HG03558 (cell line): Measurements from ENCODE around the gene ANXA4.
A peak's percentile ranks its signal among the peaks of the same experiment; 100 is the strongest.
"Not testable (repeated sequence)": the region's sequence is repeated elsewhere in the genome, so short reads cannot be mapped to it uniquely, and the experiment has no call there.

Experiments
- ATAC-seq: cut with Tn5 transposase; IDR thresholded peaks from one replicate; pipeline ENCODE4 v1.9.1; 2021; ENCODE audit warnings: moderate number of reproducible peaks; ENCODE audit not compliant: unreplicated experiment; ENCODE audit errors: extremely low read depth

The ANXA4 gene

DNA sequence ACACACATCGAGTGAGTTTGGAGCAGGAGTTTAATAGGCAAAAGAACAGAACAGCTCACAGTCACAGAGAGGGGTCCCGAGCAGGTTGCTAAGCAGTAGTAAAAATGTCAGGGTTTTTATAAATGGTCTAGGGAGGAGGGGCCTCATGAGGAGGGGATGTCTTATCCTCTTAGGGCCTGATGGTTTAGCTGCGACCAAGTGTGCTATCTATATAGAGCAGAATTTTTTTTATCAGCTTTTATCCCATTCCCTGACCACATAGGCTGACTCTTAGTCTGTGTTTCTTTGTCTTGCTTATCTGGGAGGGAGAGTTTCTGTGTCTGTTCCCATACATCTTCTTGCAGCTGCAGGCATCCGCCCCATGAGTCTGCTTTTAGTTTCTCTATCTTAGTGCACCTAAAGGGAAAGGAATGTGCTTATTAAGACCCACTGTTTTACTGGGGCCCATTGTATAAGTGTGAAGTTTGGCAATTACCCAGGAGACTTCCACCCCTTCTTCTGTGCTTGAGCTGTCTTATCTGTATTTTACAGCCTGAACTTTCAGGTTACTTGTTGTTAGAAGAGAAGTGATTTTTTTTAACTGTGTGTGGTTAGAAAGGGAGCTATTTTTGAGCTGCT, 57.1 kb downstream of the ANXA4 start:
- ATAC-seq = no peak

DNA sequence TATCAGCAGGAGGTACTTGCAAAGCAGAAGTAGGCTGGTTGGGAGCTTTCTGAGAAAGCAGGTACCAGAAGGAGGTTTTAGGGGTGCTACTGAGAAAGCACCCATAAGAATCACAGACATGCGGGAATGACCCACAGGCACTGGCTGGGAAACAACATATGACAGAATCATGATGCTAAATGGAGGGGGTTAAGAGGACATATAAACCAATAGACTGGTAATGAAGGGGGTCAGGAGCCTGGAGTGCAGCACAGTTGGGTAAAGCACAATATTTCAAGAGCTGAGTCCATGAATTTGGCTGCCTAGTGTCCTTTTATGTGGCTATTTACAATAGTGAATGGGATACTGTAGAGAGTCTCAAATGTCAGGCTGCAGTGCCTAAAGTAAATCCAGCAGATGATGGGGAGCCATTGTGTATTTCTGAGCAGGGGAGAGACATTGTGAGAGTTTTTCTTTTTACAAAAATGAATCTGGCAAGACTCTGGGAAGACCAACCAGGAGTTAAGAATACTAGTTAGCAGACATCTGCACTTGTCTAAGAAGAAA, 59.9 kb downstream of the ANXA4 start:
- no peak for ATAC-seq

DNA sequence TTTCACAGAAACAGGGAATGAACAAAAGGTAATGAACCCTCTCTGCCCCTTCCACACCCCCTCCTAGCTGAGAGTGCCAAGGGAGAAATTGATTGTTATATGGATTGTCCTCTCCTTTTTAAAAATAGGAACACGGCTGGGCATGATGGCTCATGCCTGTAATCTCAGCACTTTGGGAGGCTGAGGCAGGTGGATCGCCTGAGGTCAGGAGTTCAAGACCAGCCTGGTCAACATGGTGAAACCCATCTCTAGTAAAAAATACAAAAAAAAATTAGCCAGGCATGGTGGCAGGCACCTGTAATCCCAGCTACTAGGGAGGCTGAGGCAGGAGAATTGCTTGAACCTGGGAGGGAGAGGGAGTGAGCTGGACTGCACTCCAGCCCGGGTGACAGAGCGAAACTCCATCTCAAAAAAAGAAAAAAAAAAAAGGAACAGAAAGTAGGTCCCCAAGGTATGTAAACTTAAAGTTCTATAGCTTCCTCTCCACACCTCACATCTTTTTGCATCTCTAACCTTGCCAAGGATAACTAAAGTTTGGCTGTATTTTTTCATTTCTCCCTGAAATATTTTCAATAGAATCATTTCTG, 60.9 kb downstream of the ANXA4 start:
- ATAC-seq = not testable (repeated sequence)

DNA sequence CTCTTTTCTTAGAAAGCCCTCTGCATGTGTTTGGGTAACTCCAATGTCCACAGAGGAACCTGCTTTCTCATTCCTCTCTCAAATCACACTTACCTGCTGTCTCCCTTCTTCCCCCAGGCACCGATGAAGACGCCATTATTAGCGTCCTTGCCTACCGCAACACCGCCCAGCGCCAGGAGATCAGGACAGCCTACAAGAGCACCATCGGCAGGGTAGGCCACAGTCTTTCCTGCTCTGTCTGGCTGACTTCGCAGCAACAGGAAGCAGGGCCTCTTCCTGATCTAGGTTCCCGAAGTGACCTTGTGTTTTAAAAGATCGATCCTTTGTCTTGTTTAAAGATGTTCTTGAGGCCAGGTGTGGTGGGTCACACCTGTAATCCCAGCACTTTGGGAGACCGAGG, 62.5 kb downstream of the ANXA4 start:
- no peak for ATAC-seq

DNA sequence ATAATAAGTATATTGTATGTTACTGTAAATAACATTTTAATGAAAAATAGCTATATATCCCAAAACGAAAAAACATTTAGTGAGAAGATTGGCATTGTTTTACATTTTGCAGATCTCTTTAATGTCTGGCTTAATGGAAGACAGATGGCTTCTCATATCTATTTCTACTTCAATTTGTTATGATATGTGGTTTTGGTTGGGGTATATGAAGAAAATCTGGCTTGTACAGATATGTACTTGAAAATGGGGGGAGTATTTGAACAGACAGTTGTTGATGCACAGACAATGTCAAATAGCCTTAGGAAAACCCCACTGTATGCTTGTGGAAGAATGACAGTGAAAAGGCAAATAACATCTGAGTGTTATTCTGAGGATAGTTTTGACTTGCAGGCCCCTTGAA, 64.0 kb downstream of the ANXA4 start:
- no peak for ATAC-seq

GRCh38 chr2:69807821-69808540, 66.0 kb downstream of the ANXA4 start:
- ATAC-seq = no peak

- no peak for ATAC-seq
Measured at GRCh38 chr2:69810550-69810949, 68.6 kb downstream of the ANXA4 start.

GRCh38 chr2:69811018-69811417, 69.1 kb downstream of the ANXA4 start:
- no peak for ATAC-seq

GRCh38 chr2:69811591-69811990, 69.7 kb downstream of the ANXA4 start:
- no peak for ATAC-seq

- ATAC-seq = no peak
Measured at GRCh38 chr2:69815717-69816116, 73.8 kb downstream of the ANXA4 start.

DNA sequence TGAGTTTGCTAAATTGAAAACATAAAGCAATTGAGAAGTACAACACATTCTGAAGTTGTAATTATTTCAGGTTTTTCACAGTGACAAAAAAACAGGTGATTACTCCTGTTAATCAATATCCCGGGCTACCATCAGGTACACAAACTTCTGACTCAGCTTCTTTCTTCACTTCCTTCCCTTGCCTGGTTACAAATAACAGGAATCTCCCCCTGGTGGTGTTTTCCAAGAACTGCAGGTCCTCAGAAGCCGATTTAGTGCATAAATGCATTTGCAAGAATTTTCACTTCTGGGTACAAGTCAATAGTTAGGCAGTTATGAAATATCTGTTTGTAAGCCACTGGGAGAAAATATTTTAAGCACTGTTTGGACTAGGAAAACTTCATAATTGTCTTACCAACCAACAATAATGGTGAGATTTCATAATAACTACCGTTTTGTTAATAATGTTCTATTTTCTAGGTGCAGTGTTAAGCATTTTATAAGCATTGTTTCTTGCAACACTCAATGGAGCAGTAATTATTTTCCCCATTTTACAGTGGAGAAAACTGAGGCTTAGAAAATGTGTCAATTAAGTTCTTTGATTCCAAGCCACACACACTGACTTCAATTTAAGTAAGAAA, 75.1 kb downstream of the ANXA4 start:
- ATAC-seq = no peak

DNA sequence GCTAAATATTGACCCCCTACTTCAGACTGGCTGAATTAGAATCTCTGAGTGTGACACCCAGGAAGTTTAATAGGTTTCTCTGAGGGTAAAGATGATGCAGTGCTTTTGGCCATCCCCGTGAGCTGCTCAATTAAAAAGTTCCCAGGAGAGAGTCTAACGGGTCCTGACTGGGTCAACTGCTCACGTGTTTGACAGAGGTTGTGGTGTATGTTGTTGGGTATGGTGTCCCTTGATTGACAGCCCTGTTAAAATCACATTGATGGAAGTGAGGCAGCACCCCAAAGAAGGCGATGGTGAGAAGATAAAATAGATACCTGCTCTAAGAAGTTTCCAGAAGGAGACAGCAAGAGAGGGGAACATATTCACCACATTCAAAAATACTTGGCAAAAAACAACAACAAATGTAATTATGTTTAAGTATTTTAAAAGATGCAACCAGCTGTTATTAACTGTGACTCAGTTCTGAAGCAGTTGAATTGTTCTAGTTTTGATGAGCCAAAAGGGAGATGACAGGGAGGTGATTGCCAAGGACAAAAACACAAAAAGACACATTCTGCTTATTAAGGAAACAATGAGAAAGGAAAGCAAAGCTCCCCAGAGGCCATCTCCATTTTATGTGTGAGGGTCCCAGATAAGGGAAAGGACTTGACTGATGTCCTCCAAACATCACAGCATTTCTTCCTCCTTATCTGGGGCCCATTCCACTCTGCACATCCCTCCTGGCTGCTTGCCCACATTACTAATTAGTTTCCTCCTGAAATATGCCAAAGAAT, 76.0 kb downstream of the ANXA4 start:
- no peak for ATAC-seq

DNA sequence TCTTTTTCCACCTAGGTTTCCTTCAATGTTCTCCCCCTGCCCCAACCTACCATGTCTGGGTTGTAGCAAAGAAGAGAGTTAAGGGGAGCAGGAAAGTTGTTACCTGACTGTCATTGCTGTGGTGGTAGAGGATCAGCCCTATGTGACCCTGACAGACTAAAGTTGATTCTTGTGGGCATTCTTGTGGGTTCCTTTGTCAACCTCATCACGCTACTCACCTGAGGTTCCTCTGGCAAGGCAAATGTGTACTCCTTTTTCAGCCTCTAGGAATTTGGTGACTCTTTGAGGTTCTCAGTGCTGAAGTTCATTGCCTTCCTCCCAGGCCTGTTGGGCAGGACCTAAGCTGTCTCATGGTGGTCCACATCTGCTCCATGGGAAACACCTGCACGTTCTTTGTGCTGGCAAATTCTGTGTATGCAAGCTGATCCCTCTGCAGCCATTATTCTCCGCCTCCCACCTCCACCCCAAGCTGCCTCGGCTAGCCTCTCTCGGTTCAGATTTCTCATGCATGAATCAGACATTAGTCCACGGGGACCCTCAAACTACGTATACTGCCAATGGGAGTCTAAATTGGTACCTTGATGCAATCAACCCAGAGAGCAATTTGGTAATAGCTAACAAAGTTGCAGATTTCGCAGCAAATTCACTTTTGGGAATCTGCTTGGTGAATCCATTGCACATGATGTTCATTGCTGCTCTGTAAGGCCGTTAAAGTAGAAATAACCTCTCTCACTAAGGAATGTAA, 86.0 kb downstream of the ANXA4 start:
- ATAC-seq = no peak

- ATAC-seq = no peak
Measured at GRCh38 chr2:69828938-69829255, 87.0 kb downstream of the ANXA4 start.

GRCh38 chr2:69829256-69830044, 87.5 kb downstream of the ANXA4 start, which contains the start of gene GMCL1:
TSS of gene GMCL1 (plus strand) at chr2:69829660. CDS start at chr2:69829893, 233 bp downstream.
- peak; percentile 77 for ATAC-seq

- no peak for ATAC-seq
Measured at GRCh38 chr2:69830045-69830905, 88.3 kb downstream of the ANXA4 start.

DNA sequence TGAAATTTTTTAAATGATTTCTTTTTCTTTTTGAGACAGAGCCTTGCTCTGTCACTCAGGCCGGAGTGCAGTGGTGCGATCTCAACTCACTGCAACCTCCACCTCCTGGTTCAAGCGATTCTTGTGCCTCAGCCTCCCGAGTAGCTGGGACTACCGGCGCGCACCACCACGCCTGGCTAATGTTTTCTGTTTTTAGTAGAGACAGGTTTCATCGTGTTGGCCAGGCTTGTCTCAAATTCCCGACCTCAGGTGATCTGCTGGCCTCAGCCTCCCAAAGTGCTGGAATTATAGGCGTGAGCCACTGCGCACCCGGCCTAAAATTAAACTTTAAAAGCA, 88.9 kb downstream of the ANXA4 start:
- not testable (repeated sequence) for ATAC-seq

GRCh38 chr2:69831354-69831905, 89.5 kb downstream of the ANXA4 start:
- ATAC-seq = no peak
